Testis (tissue), 2 donors: ENCODE results near the gene CCHCR1.

ENCODE experiments used
- CTCF ChIP-seq, 3 experiments: fragments of 450-650 bp in 2 of 3; fragments of 200-600 bp in 1 of 3; sonication (generic) in 1 of 3; IDR thresholded peaks; one replicate each; pipeline ENCODE4 v1.5.1; 2016 to 2019; ENCODE audit warnings: antibody characterized with exemption in 3 of 3, mild to moderate bottlenecking in 2 of 3, moderate library complexity in 1 of 3
- POLR2A ChIP-seq: fragments of 450-650 bp; IDR thresholded peaks from one replicate; pipeline ENCODE4 v1.6.1; 2017; ENCODE audit warnings: antibody characterized with exemption, mild to moderate bottlenecking, moderate library complexity

- TF ChIP-seq CTCF (IDR thresholded peaks at IDR 0.05) (no peak), POLR2A (no peak)
Measured at GRCh38 chr6:31175971-31176370, 18.4 kb upstream of the CCHCR1 start.
